Heart left ventricle (tissue), 16 donors: Measurements from ENCODE around the gene DSTN. TPM values are rescaled to one million over a fixed set of nuclear protein-coding genes. Genes with fewer than 3 reads are reported as not detected.

Experiments
- ATAC-seq, 4 donors: fragments of 200-7000 bp; cut with Tn5 transposase; one replicate each; pipeline ENCODE4 v1.9.1; 2020 to 2022; ENCODE audit warnings: moderate library complexity in 4 of 4, mild to moderate bottlenecking in 3 of 4, moderate number of reproducible peaks in 1 of 4
- DNase-seq, 5 donors: peaks; one replicate each; pipeline ENCODE4 v3.0.0-alpha.2; 2020
- H3K27ac ChIP-seq, 12 donors: fragments of 200-600 bp; sonication (generic) in 4 of 12; one replicate each; pipeline versions ENCODE4 v1.5.0 to v1.8.0; 2016 to 2022; ENCODE audit warnings: mild to moderate bottlenecking in 2 of 12
- H3K27me3 ChIP-seq, 9 donors: fragments of 200-600 bp; sonication (generic) in 2 of 9; one replicate each; pipeline versions ENCODE4 v1.5.1 to v1.8.0; 2016 to 2022; ENCODE audit warnings: mild to moderate bottlenecking in 3 of 9
- H3K36me3 ChIP-seq, 9 donors: fragments of 200-600 bp; sonication (generic) in 2 of 9; one replicate each; pipeline versions ENCODE4 v1.5.0 to v1.8.0; 2018 to 2022; ENCODE audit warnings: mild to moderate bottlenecking in 2 of 9
- H3K4me1 ChIP-seq, 12 donors: fragments of 200-600 bp; sonication (generic) in 4 of 12; one replicate each; pipeline versions ENCODE4 v1.5.0 to v1.8.0; 2016 to 2022; ENCODE audit warnings: mild to moderate bottlenecking in 3 of 12
- H3K4me3 ChIP-seq, 12 donors: fragments of 200-600 bp; sonication (generic) in 4 of 12; one replicate each; pipeline versions ENCODE4 v1.5.0 to v1.8.0; 2017 to 2022; ENCODE audit warnings: mild to moderate bottlenecking in 9 of 12, moderate library complexity in 4 of 12
- H3K9me3 ChIP-seq, 12 donors: fragments of 200-600 bp; sonication (generic) in 4 of 12; one replicate each; pipeline versions ENCODE4 v1.5.0 to v1.8.0; 2016 to 2022; ENCODE audit warnings: mild to moderate bottlenecking in 1 of 12
- POLR2A ChIP-seq, 2 donors: fragments of 450-650 bp; IDR thresholded peaks; one replicate each; pipeline ENCODE4 v1.6.1; 2017; ENCODE audit warnings: antibody characterized with exemption in 2 of 2, mild to moderate bottlenecking in 2 of 2, moderate library complexity in 2 of 2
- WGBS, 4 donors: extraction: QIAGEN DNeasy Blood & Tissue Kit in 2 of 4; methylation state at CpG; one replicate each; pipeline versions ENCODE4 v1.1.5 to v1.1.7; 2013 to 2018; 5-methylcytosine and 5-hydroxymethylcytosine counted together
- intact Hi-C, 10 donors: fragments of 100-400 bp; cut with DNase I; formaldehyde crosslinking; loops; one replicate each; pipeline versions ENCODE4 v1.11.1 to v1.14.2; 2022
- polyA plus RNA-seq, 2 donors: library from polyadenylated mRNA; stranded (reverse); fragments of 200-250 nt; gene quantifications; one replicate each; pipeline ENCODE4 v1.2.3, GENCODE V29; 2013
- total RNA-seq, 9 donors: library from RNA; depleted of rRNA in 2 of 9; stranded (reverse); fragments of >200 nt in 2 of 9; fragmentation: NEBNext Ultra II Directional in 3 of 9; extraction: Animal tissue kit (Norgen Biotek cat#: 25700) in 3 of 9; gene quantifications; one replicate each; pipeline versions ENCODE4 v1.1.0 to v1.2.4, GENCODE V29; 2016 to 2023
- TF ChIP-seq, protein P1 (sequence below), 12 donors: fragments of 200-600 bp; sonication (generic) in 4 of 12; IDR thresholded peaks; one replicate each; pipeline versions ENCODE4 v1.5.0 to v1.8.0; 2018 to 2022; ENCODE audit warnings: antibody characterized with exemption in 12 of 12, mild to moderate bottlenecking in 5 of 12
- donor health status: ischemic (EF 13 %, LVEDD 7.1; RV severe dilation, severe dysfunction).
- donor health status: healthy with polysubstance abuse.
- donor health status: DM: no; HTN: yes; CAD: no.
- donor health status: DM: no; HTN: no; CAD: no.
- donor health status: ischemic (EF 25% LVEDD 6.9; RV normal size, moderate dysfunction).
- donor health status: ischemic (EF 25% LVEDD 5.7; RV mildly dilated, moderate dysfunction).
- donor health status: healthy.
- donor health status: DM: yes; HTN: yes; CAD: no.
- donor health status: ischemic (EF 35%, LVEDD 5.7; RV mildly dilated, moderate dysfunction).
- donor health status: nonischemic (EF 11% LVEDD 7.7; RV severe dilation, severe dysfunction).
- donor health status: DM: yes; HTN: yes; CAD: no.
- donor health status: PGD.
- donor health status: ischemic (EF 29% LVEDD 5.4; RV normal size, mild dysfunction).
- donor health status: nonischemic (EF 23%, LVEDD 6.1; RV moderate dilation, normal function).

The DSTN gene
- total and polyA plus RNA-seq, 11 donors, result 447 to 738 (median 546) TPM

- Histone ChIP-seq H3K9me3 (no peaks in the 10 kb centered on the region), H3K36me3 (no peaks in the 10 kb centered on the region), H3K27me3 (no peaks in the 10 kb centered on the region), H3K27ac (peak overlapping the region in 10 of 12 donors; percentile 12 to 74 (median 54)), H3K4me1 (peaks cover 0 to 19% (median 2%) of the 10 kb centered on the region in 12 donors), H3K4me3 (peak overlapping the region in 1 of 12 donors; percentile 16)
- peak in 3 of 4 donors; percentile 79 to 85 (median 81) for ATAC-seq
- intact Hi-C loops, result no loop called here
- TF ChIP-seq, protein P1, sequence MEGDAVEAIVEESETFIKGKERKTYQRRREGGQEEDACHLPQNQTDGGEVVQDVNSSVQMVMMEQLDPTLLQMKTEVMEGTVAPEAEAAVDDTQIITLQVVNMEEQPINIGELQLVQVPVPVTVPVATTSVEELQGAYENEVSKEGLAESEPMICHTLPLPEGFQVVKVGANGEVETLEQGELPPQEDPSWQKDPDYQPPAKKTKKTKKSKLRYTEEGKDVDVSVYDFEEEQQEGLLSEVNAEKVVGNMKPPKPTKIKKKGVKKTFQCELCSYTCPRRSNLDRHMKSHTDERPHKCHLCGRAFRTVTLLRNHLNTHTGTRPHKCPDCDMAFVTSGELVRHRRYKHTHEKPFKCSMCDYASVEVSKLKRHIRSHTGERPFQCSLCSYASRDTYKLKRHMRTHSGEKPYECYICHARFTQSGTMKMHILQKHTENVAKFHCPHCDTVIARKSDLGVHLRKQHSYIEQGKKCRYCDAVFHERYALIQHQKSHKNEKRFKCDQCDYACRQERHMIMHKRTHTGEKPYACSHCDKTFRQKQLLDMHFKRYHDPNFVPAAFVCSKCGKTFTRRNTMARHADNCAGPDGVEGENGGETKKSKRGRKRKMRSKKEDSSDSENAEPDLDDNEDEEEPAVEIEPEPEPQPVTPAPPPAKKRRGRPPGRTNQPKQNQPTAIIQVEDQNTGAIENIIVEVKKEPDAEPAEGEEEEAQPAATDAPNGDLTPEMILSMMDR (IDR thresholded peaks at IDR 0.05), result no peak
- TF ChIP-seq POLR2A (IDR thresholded peaks at IDR 0.05), result no peak
- no peak for DNase-seq
- 54 to 66% (median 61%) methylated on average over 4 of the region's 4 CpGs for WGBS, 4 donors
Measured at GRCh38 chr20:17542993-17543412, 26.9 kb upstream of the DSTN start.

DNA sequence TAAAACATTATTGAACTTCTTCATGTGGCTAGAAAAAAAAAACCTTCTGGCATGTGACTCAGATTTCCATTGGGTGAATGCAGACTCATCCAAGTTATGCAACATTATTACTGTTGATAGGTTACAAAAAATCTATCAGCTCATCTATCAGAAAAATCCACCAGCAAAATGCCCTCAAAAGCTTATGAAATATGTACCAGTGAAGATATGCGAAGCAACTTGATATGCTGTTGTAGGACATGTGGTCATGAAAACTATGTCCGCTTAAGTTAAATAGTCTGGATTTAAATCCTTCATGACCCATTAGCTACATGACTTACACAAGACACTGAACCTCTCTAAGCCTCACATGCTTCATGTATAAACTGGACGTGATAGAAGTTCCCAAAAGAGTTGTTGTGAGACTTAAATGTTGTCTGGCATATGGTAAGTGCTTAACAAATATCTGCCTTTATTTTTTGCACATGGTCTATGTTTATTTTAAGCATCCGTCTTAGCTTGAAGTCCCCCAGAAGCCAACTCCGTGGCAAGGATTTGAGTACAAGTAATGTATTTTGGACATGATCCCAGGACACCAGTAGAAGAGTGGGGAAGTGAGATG, 26.2 kb upstream of the DSTN start:
- Histone ChIP-seq H3K27ac (peak overlapping the region in 11 of 12 donors; percentile 12 to 74 (median 52)), H3K4me3 (no peak overlapping the region), H3K27me3 (no peaks in the 10 kb centered on the region), H3K9me3 (no peaks in the 10 kb centered on the region), H3K36me3 (no peaks in the 10 kb centered on the region), H3K4me1 (peaks cover 0 to 19% (median 2%) of the 10 kb centered on the region in 12 donors)
- intact Hi-C loops, result no loop called here
- TF ChIP-seq, protein P1 (IDR thresholded peaks at IDR 0.05), result no peak
- no peak for TF ChIP-seq POLR2A (IDR thresholded peaks at IDR 0.05)
- WGBS, 4 donors, result 64 to 69% (median 65%) methylated on average over 5 of the region's 5 CpGs
- ATAC-seq, result peak in 1 of 4 donors; percentile 36
- no peak for DNase-seq

DNA sequence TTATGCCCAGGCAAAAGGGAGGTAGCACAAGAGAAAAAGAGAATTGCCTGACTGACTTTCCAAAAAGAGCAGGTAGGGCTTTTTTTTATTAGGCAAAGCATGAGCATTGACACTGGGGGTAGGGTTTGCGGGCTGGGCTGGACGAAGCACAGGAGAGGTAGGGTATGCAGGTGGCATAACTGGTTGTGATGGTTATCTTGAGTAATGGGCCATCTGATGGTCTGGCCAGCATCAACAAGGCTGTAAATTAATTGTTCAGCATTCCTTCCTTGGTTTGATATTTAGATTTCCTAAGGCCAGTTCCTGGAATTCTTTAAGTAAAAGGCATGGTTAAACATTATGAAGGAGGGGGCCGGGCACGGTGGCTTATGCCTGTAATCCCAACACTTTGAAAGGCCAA, 24.7 kb upstream of the DSTN start:
- no peak for TF ChIP-seq POLR2A (IDR thresholded peaks at IDR 0.05)
- TF ChIP-seq, protein P1 (IDR thresholded peaks at IDR 0.05), result no peak
- WGBS, 4 donors, result 88 to 93% (median 92%) methylated on average over 4 of the region's 4 CpGs
- DNase-seq (no peak), ATAC-seq (no peak)
- H3K4me3 ChIP-seq, result no peak overlapping the region
- peaks cover 0 to 19% (median 2%) of the 10 kb centered on the region in 12 donors for H3K4me1 ChIP-seq
- intact Hi-C loops, result no loop called here
- H3K27ac ChIP-seq, result peak overlapping the region in 1 of 12 donors; percentile 74
- H3K9me3 ChIP-seq, result no peaks in the 10 kb centered on the region
- no peaks in the 10 kb centered on the region for H3K27me3 ChIP-seq
- no peaks in the 10 kb centered on the region for H3K36me3 ChIP-seq

GRCh38 chr20:17549131-17549530, 20.7 kb upstream of the DSTN start:
- TF ChIP-seq, protein P1 (IDR thresholded peaks at IDR 0.05), result no peak
- no peak for TF ChIP-seq POLR2A (IDR thresholded peaks at IDR 0.05)
- Histone ChIP-seq H3K27me3 (no peaks in the 10 kb centered on the region), H3K36me3 (no peaks in the 10 kb centered on the region), H3K4me1 (peaks cover 0 to 2% (median 0%) of the 10 kb centered on the region in 12 donors), H3K9me3 (no peaks in the 10 kb centered on the region), H3K4me3 (no peak overlapping the region), H3K27ac (peak overlapping the region in 1 of 12 donors; percentile 55)
- no peak for ATAC-seq
- intact Hi-C loops, result no loop called here
- DNase-seq, result no peak
- WGBS, 4 donors, result 83 to 84% (median 84%) methylated on average over 4 of the region's 4 CpGs
